Measurements from ENCODE around the gene COX4I1. TPM values are rescaled to one million over a fixed set of nuclear protein-coding genes. Genes with fewer than 3 reads are reported as not detected.

COX4I1 gene
- total RNA-seq, 1 experiment from 2014 or later, result 506 TPM

- H3T11ph ChIP-seq (ENCODE audit: low read length), result no peak overlapping the region
- no peaks in the 10 kb centered on the region for H3K9me3 Mint-ChIP-seq
Measured at GRCh38 chr16:85752511-85753420, 46.7 kb upstream of the COX4I1 start.

More at GRCh38 chr16:85752511-85753420, 46.7 kb upstream of the COX4I1 start:
- H3K4me1 ChIP-seq (ENCODE audit: insufficient read depth, low read length), result no peaks in the 10 kb centered on the region; the same call in 1 of the 2 replicates
- Mint-ChIP-seq H3K4me1 (peaks cover 34 to 41% of the 10 kb centered on the region in 2 experiments), H3K27me3 (ENCODE audit: low read depth) (peaks cover 37% of the 10 kb centered on the region), H3K36me3 (ENCODE audit: insufficient read depth in 1 of 3, low read depth in 3 of 3) (no peaks in the 10 kb centered on the region; a peak in 1 of 7 replicates), H3K4me3 (peak overlapping the region in 1 of 2 experiments; percentile 3; a peak in 1 of 5 replicates), H3K27ac (no peak overlapping the region)
- H3K27ac ChIP-seq (ENCODE audit: insufficient read length, low read depth, low read length), result no peak overlapping the region
- no peak overlapping the region for H3K23ac ChIP-seq (ENCODE audit: insufficient read length, low read depth, low read length)
- no peak overlapping the region for H3K4me2 ChIP-seq (ENCODE audit: insufficient read depth, insufficient read length, low read length)
- H3K23me2 ChIP-seq (ENCODE audit: insufficient read length, low read depth, low read length, poor library complexity, severe bottlenecking), result peaks cover 8% of the 10 kb centered on the region
- no peaks in the 10 kb centered on the region; the same call in 1 of the 2 replicates for H3K27me3 ChIP-seq (ENCODE audit: insufficient read depth, low read length)
- no peak overlapping the region for H2AK5ac ChIP-seq (ENCODE audit: insufficient read length, low read length)
- H2BK20ac ChIP-seq (ENCODE audit: low read depth, low read length, poor library complexity, severe bottlenecking), result no peak overlapping the region
- H4K91ac ChIP-seq (ENCODE audit: insufficient read length, low read depth, low read length), result no peak overlapping the region
- H3K79me1 ChIP-seq (ENCODE audit: insufficient read depth, low read depth, low read length, poor library complexity, severe bottlenecking), result no peaks in the 10 kb centered on the region
- no peak overlapping the region for H3K18ac ChIP-seq (ENCODE audit: insufficient read length, low read depth, low read length)
- no peak overlapping the region for H2BK12ac ChIP-seq (ENCODE audit: insufficient read length, low read depth, low read length)
- H3K14ac ChIP-seq (ENCODE audit: insufficient read depth, low read length), result no peak overlapping the region
- WGBS (ENCODE audit: extremely low coverage, insufficient read length, low lambda C conversion rate), result no CpG with 5 or more reads among the region's 21 CpGs
- no peak overlapping the region for H2BK15ac ChIP-seq (ENCODE audit: low read depth, low read length)
- no peak overlapping the region for H2AFZ ChIP-seq (ENCODE audit: low read length)
- H3K56ac ChIP-seq (ENCODE audit: insufficient read length, low read depth, low read length), result no peak overlapping the region
- no peak overlapping the region for H4K8ac ChIP-seq (replicated peaks; ENCODE audit: insufficient read length, low read depth, low read length)
- TF ChIP-seq CTCF (conservative IDR thresholded peaks at IDR 0.05), result peak; percentile 46; the same call in 2 of the 3 replicates
- no peak overlapping the region for H4K5ac ChIP-seq (ENCODE audit: insufficient read length, low read depth, low read length)
- H4K20me1 ChIP-seq (ENCODE audit: control insufficient read depth, insufficient read depth, insufficient read length), result no peaks in the 10 kb centered on the region
- no peaks in the 10 kb centered on the region for H3K9me3 ChIP-seq (ENCODE audit: control insufficient read depth, low read depth, low read length)
- H3K9ac ChIP-seq (ENCODE audit: extremely low read depth, insufficient read length, low read length), result no peak overlapping the region
- no peak overlapping the region for H2BK5ac ChIP-seq (ENCODE audit: insufficient read length, low read length)
- H3K79me2 ChIP-seq (ENCODE audit: insufficient read depth, low read length), result no peaks in the 10 kb centered on the region
- no peak overlapping the region for H2BK120ac ChIP-seq (ENCODE audit: low read depth, low read length, poor library complexity, severe bottlenecking)
- DNase-seq, result peak; percentile 77
- H3K4ac ChIP-seq (ENCODE audit: low read depth, low read length), result no peak overlapping the region

Data from H9 (cell line).